ENCODE measurements around the gene FAM149A.

DNA sequence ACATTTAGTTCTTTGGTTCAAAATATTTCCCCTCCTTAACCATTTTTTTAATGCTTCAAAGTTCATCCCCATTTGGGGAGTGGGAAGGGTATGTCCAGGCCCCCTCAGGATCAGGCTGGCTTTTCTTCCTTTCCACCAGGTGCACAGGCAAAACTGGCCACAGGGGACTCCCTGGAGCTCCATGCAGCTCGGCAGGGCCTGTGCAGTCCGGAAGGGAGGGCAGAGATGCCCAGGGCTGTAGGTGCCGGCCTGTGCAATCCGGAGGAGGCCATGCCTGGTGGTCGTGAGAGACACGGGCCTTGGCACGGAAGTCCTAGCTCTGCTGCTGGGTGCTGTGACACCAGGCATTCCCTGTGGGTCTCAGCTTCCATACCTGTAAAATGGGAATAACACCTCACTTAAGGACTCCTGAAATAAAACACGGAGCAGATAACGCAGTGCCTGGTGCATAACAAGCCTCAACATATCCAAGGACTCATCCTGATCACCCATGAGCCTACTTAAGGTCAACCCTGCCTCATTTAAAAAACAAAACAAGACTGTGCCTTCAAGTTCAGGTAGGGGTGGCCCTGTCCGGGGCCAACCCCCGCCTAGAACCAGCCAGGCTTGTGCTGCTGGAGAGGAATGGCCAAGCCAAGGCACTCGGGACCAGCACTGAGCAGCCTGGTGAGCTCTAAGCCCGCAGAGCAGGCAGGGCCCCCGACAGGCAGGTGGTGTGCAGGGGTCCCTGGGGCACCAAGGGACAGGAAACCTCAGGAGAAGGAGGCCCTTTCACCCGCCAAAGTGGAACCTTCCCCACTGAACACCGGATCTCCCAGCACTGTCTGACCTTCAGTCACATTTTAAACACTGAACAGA is 65.7 kb downstream of the FAM149A start:
- TF ChIP-seq, protein P1, sequence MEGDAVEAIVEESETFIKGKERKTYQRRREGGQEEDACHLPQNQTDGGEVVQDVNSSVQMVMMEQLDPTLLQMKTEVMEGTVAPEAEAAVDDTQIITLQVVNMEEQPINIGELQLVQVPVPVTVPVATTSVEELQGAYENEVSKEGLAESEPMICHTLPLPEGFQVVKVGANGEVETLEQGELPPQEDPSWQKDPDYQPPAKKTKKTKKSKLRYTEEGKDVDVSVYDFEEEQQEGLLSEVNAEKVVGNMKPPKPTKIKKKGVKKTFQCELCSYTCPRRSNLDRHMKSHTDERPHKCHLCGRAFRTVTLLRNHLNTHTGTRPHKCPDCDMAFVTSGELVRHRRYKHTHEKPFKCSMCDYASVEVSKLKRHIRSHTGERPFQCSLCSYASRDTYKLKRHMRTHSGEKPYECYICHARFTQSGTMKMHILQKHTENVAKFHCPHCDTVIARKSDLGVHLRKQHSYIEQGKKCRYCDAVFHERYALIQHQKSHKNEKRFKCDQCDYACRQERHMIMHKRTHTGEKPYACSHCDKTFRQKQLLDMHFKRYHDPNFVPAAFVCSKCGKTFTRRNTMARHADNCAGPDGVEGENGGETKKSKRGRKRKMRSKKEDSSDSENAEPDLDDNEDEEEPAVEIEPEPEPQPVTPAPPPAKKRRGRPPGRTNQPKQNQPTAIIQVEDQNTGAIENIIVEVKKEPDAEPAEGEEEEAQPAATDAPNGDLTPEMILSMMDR (IDR thresholded peaks at IDR 0.05; ENCODE audit: low read depth, low read length), result no peak
- TF ChIP-seq, protein P2, sequence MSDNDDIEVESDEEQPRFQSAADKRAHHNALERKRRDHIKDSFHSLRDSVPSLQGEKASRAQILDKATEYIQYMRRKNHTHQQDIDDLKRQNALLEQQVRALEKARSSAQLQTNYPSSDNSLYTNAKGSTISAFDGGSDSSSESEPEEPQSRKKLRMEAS (IDR thresholded peaks at IDR 0.05; ENCODE audit: low read depth, low read length), result no peak
- no peak for TF ChIP-seq POLR2A (IDR thresholded peaks at IDR 0.05; ENCODE audit: extremely low read depth, insufficient read length)
